Activated CD8-positive, alpha-beta T cell treated with anti-CD3 and anti-CD28 coated beads, Interleukin-2, amount 10 ng/mL, durations not matched to agents 7 days and 5 days (primary cell): Measurements from ENCODE around the gene SLC6A6. TPM values are rescaled to one million over a fixed set of nuclear protein-coding genes. Genes with fewer than 3 reads are reported as not detected.

ENCODE experiments used
- ATAC-seq: fragments of 150-1000 bp; cut with Tn5 transposase; one replicate; pipeline ENCODE4 v1.10.0; 2021; ENCODE audit warnings: moderate library complexity
- CTCF ChIA-PET: fragments of 350-600 bp; sonication (Branson Sonifier 250); formaldehyde crosslinking; loops from one replicate; lab custom pipeline; 2021; ENCODE audit warnings: antibody characterized with exemption; lab: Charles Lee
- POLR2A ChIA-PET: fragments of 350-600 bp; sonication (Branson Sonifier 250); formaldehyde crosslinking; loops from one replicate; lab custom pipeline; 2021; ENCODE audit warnings: antibody characterized with exemption; lab: Charles Lee
- DNase-seq: peaks from one replicate; pipeline ENCODE4 v3.0.0-alpha.2; 2020
- H3K27ac Mint-ChIP-seq: one replicate; pipeline ENCODE4 v1.8.0; 2021; ENCODE audit warnings: mild to moderate bottlenecking, mixed read lengths
- H3K27me3 Mint-ChIP-seq: one replicate; pipeline ENCODE4 v1.8.0; 2021; ENCODE audit warnings: low read depth, mixed read lengths
- H3K36me3 Mint-ChIP-seq: one replicate; pipeline ENCODE4 v1.8.0; 2021; ENCODE audit warnings: low read depth, mixed read lengths
- H3K4me1 Mint-ChIP-seq: one replicate; pipeline ENCODE4 v1.8.0; 2021; ENCODE audit warnings: low read depth, mixed read lengths
- H3K4me3 Mint-ChIP-seq: one replicate; pipeline ENCODE4 v1.8.0; 2021; ENCODE audit warnings: mild to moderate bottlenecking, mixed read lengths
- H3K9me3 Mint-ChIP-seq: one replicate; pipeline ENCODE4 v1.8.0; 2022; ENCODE audit warnings: mixed read lengths; ENCODE audit not compliant: insufficient read depth
- total RNA-seq, 2 experiments: library from RNA; stranded (reverse); gene quantifications; one replicate each; pipeline ENCODE4 v1.2.3, GENCODE V29; 2021

SLC6A6 gene
- total RNA-seq, 2 experiments from 2014 or later, result 36.8 to 37.9 TPM

GRCh38 chr3:14375192-14375591 is 27.2 kb upstream of the SLC6A6 start:
- DNase-seq (no peak), ATAC-seq (no peak)
- Mint-ChIP-seq H3K4me1 (peaks cover 34% of the 10 kb centered on the region), H3K36me3 (no peaks in the 10 kb centered on the region), H3K4me3 (no peak overlapping the region), H3K27me3 (peaks cover 4% of the 10 kb centered on the region), H3K27ac (no peak overlapping the region), H3K9me3 (peaks cover 4% of the 10 kb centered on the region)
- ChIA-PET CTCF (interaction anchor here (1.4 kb wide), 1 partner anchor 90 kb away, joined by 4 read pairs; no protein-coding TSS in a partner anchor), POLR2A (no interaction called here)

DNA sequence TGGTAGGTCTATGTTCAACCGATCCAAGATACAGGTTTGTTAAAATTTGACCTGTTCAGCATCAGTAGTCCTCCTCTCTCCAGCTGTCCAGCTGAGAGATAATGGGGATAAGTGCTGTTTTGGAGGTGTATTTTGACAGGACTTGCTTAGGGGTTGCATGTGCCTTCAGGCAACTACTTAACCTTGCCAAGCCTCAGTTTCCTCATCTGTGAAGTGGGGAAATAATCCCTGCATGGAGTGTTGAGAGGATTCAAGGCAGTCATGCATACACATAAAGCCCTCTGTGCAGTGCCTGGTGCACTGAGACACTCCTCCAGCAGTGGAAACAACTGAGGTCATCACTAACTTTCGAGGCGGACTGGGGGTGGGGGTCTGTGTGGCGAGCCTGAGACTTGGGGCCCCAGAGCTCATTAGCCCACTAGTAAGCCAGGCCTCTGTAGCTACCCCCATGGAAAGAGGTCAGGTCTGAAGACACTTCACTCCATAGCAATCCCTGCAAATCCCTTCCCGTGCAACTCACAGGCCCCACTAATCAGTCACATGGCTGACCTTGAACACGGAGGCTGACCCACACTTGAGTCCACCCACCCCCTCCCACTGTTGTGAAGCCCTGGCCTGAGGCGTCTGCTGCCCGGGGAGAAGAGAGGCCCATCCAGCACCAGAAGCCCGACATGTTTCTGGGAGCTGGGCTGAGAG is 25.9 kb upstream of the SLC6A6 start:
- DNase-seq (no peak), ATAC-seq (no peak)
- peaks cover 39% of the 10 kb centered on the region for H3K4me1 Mint-ChIP-seq
- peaks cover 4% of the 10 kb centered on the region for H3K9me3 Mint-ChIP-seq
- POLR2A ChIA-PET, result interaction anchor here (2.7 kb wide), 1 partner anchor 26 kb away, joined by 7 read pairs; the partner anchor contains the start of gene SLC6A6
- H3K27ac Mint-ChIP-seq, result peak overlapping the region; percentile 52
- H3K4me3 Mint-ChIP-seq, result no peak overlapping the region
- no peaks in the 10 kb centered on the region for H3K36me3 Mint-ChIP-seq
- CTCF ChIA-PET, result interaction anchor here (1.3 to 1.7 kb wide), 3 partner anchors 89 to 173 kb away, joined by 3 to 4 read pairs (median 3); no protein-coding TSS in a partner anchor
- H3K27me3 Mint-ChIP-seq, result peaks cover 7% of the 10 kb centered on the region

DNA sequence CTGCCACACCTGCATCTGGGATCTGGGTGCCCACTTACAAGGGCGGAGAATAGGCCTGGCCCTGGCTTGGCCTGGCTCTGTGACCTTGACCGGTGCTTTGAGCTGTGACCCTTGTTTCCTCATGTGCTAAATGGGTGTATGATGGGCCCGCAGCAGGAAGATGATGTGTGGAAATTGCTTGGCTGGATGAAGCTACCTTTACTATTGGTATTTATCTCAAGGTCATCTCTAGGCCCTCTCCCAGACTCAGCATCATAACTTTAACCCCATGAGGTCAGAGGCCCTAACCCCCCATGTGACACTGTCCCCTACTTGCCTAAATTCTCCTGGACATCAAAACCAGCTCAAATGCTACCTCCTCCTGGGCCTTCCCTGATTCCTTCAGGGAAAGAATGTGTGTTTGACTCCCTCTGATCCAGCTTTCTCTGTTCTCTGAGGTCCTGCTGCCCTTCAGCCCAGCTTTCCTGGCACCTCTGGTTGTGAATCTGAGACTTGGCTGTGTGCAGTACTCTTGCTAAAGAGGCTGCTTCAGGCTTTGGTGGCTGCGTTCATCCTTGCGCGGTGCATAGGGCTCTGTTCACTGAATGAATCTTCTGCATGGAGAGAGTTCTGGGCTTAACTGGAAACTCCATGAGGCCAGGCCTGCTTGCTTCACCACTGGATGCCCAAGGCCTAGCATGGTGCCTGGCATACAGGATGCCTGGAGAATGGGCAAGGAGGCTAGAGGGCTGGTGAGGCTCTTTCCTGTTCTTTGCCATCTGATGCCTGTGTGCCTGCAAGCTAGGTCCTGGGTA is 25.2 kb upstream of the SLC6A6 start:
- H3K36me3 Mint-ChIP-seq, result no peaks in the 10 kb centered on the region
- ChIA-PET POLR2A (interaction anchor here (1.9 to 2.7 kb wide), 2 partner anchors 25 to 54 kb away, joined by 5 to 7 read pairs; partner anchors contain the start of gene SLC6A6), CTCF (interaction anchor here (1.3 to 1.7 kb wide), 2 partner anchors 117 to 174 kb away, joined by 3 read pairs; no protein-coding TSS in a partner anchor)
- peaks cover 7% of the 10 kb centered on the region for H3K27me3 Mint-ChIP-seq
- peaks cover 40% of the 10 kb centered on the region for H3K4me1 Mint-ChIP-seq
- peak overlapping the region; percentile 92 for H3K27ac Mint-ChIP-seq
- no peak for DNase-seq
- no peak overlapping the region for H3K4me3 Mint-ChIP-seq
- peaks cover 4% of the 10 kb centered on the region for H3K9me3 Mint-ChIP-seq
- ATAC-seq, result no peak

DNA sequence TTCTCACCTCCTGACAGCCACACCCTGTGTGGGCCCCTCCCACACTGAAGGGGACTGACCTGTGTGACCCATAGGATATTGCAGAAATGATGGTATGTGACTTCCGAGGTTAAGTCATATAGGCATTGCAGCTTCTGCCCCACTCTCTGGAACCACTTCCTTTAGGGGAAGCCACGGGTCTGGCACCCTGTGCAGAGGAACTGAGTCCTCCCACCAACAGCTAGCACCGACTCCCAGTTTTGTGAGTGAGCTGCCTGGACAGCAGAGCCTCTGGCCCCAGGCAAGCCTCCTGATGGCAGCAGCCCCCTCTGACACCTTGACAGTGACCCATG is 24.6 kb upstream of the SLC6A6 start:
- ChIA-PET CTCF (interaction anchor here (1.3 to 1.7 kb wide), 3 partner anchors 9 to 174 kb away, joined by 3 to 6 read pairs (median 3); no protein-coding TSS in a partner anchor), POLR2A (interaction anchor here (1.5 to 2.7 kb wide), 3 partner anchors 9 to 54 kb away, joined by 5 to 7 read pairs (median 6); partner anchors contain the start of gene SLC6A6)
- ATAC-seq (peak; percentile 93), DNase-seq (peak; percentile 77)
- Mint-ChIP-seq H3K9me3 (peaks cover 4% of the 10 kb centered on the region), H3K4me3 (peak overlapping the region; percentile 30), H3K4me1 (peaks cover 40% of the 10 kb centered on the region), H3K27me3 (peaks cover 5% of the 10 kb centered on the region), H3K27ac (peak overlapping the region; percentile 92), H3K36me3 (no peaks in the 10 kb centered on the region)

DNA sequence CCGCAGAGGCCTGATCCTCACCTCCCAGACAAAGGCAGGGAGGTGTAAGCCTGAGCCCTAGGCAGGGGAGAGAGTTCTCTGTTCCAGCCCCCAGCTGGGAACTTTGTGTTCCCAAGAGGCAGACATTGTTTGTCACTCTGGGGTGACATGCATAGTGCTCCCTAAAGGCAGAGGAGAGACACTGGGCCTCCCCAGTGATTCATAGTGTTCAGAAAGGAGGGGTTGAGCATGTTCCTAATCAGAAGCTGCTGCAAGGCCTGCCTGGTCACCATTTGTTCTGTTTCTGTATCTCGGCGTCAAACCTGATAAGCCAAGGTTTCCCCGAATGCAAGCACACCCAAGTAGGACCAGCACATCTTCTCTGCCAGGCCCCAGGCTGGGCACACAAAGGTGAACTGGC is 24.0 kb upstream of the SLC6A6 start:
- POLR2A ChIA-PET, result interaction anchor here (0.9 to 2.7 kb wide), 4 partner anchors 9 to 53 kb away, joined by 4 to 7 read pairs (median 6); partner anchors contain the start of gene SLC6A6

GRCh38 chr3:14379843-14380242 is 22.6 kb upstream of the SLC6A6 start:
- CTCF ChIA-PET, result interaction anchor here (1.0 kb wide), 1 partner anchor 89 kb away, joined by 3 read pairs; no protein-coding TSS in a partner anchor
- POLR2A ChIA-PET, result no interaction called here
- Mint-ChIP-seq H3K9me3 (peaks cover 4% of the 10 kb centered on the region), H3K27ac (no peak overlapping the region), H3K4me1 (peaks cover 43% of the 10 kb centered on the region), H3K4me3 (no peak overlapping the region), H3K36me3 (no peaks in the 10 kb centered on the region), H3K27me3 (peaks cover 2% of the 10 kb centered on the region)
- ATAC-seq, result no peak
- DNase-seq, result no peak

More for the DNA sequence above, 24.0 kb upstream of the SLC6A6 start:
- ATAC-seq (no peak), DNase-seq (no peak)
- Mint-ChIP-seq H3K27ac (peak overlapping the region; percentile 92), H3K36me3 (no peaks in the 10 kb centered on the region), H3K9me3 (peaks cover 4% of the 10 kb centered on the region), H3K4me1 (peaks cover 40% of the 10 kb centered on the region), H3K27me3 (peaks cover 2% of the 10 kb centered on the region), H3K4me3 (no peak overlapping the region)
- CTCF ChIA-PET, result interaction anchor here (1.5 kb wide), 1 partner anchor 9 kb away, joined by 6 read pairs; no protein-coding TSS in a partner anchor

GRCh38 chr3:14386254-14386653 is 16.2 kb upstream of the SLC6A6 start:
- ChIA-PET CTCF (interaction anchor here (0.9 to 2.7 kb wide), 2 partner anchors 8 to 124 kb away, joined by 3 to 6 read pairs; no protein-coding TSS in a partner anchor), POLR2A (interaction anchor here (0.6 kb wide), 1 partner anchor 101 kb away, joined by 3 read pairs; no protein-coding TSS in a partner anchor)
- Mint-ChIP-seq H3K4me1 (peaks cover 9% of the 10 kb centered on the region), H3K27me3 (peaks cover 35% of the 10 kb centered on the region), H3K36me3 (no peaks in the 10 kb centered on the region), H3K4me3 (no peak overlapping the region), H3K9me3 (no peaks in the 10 kb centered on the region), H3K27ac (no peak overlapping the region)
- ATAC-seq (no peak), DNase-seq (no peak)

DNA sequence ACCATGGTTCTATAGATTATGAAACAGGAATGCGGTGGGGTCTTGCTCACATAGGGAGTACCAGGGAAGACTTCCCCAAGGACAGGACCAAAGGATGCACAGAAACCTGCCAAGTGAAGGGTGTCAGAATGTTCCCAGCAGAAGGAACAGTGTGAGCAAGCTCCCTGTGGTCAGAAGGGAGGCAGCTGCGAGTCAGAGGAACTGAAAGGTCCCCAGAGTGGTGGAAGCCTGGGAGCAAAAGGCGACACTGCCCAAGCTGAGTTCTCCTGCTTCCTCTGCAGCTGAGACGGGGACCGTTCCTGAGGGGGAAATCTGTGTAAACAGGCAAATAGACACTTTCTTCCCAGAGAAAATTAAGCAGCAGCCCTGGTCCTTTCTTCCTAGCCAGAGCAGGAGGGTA is 14.2 kb upstream of the SLC6A6 start:
- peaks cover 3% of the 10 kb centered on the region for H3K4me1 Mint-ChIP-seq
- ChIA-PET CTCF (interaction anchor here (2.7 kb wide), 1 partner anchor 10 kb away, joined by 6 read pairs; no protein-coding TSS in a partner anchor), POLR2A (no interaction called here)
- DNase-seq (no peak), ATAC-seq (no peak)
- H3K36me3 Mint-ChIP-seq, result no peaks in the 10 kb centered on the region
- H3K9me3 Mint-ChIP-seq, result no peaks in the 10 kb centered on the region
- H3K27me3 Mint-ChIP-seq, result peaks cover 38% of the 10 kb centered on the region
- H3K4me3 Mint-ChIP-seq, result no peak overlapping the region
- H3K27ac Mint-ChIP-seq, result no peak overlapping the region

- no peaks in the 10 kb centered on the region for H3K4me1 Mint-ChIP-seq
- H3K27ac Mint-ChIP-seq, result no peak overlapping the region
- ChIA-PET POLR2A (no interaction called here), CTCF (no interaction called here)
- no peak for DNase-seq
- peaks cover 38% of the 10 kb centered on the region for H3K27me3 Mint-ChIP-seq
- ATAC-seq, result no peak
- H3K36me3 Mint-ChIP-seq, result no peaks in the 10 kb centered on the region
- H3K9me3 Mint-ChIP-seq, result no peaks in the 10 kb centered on the region
- no peak overlapping the region for H3K4me3 Mint-ChIP-seq
Observed at GRCh38 chr3:14389166-14389606, 13.2 kb upstream of the SLC6A6 start.

DNA sequence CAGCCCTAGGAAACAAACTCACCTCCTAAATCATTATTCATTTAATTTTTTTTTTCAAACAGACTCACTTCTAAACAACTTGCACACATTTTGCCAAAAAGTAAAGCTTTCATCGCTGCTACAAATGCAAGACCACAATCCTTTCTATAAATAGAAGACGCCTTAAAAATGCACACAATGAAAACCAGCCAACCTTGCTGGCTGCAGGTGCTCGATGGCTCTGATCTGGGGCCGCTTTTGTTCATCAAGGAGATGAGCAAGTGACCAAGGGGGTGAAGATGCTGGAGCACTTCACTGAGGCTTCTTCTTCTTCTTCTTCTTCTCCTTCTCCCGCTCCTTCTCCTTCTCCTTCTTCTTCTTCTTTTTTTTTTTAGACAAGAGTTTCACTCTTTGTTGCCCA is 12.7 kb upstream of the SLC6A6 start:
- ChIA-PET CTCF (no interaction called here), POLR2A (no interaction called here)
- no peak overlapping the region for H3K27ac Mint-ChIP-seq
- no peaks in the 10 kb centered on the region for H3K36me3 Mint-ChIP-seq
- ATAC-seq (no peak), DNase-seq (no peak)
- H3K27me3 Mint-ChIP-seq, result peaks cover 38% of the 10 kb centered on the region
- H3K4me3 Mint-ChIP-seq, result no peak overlapping the region
- no peaks in the 10 kb centered on the region for H3K9me3 Mint-ChIP-seq
- H3K4me1 Mint-ChIP-seq, result no peaks in the 10 kb centered on the region

GRCh38 chr3:14391033-14391432 is 11.4 kb upstream of the SLC6A6 start:
- DNase-seq (no peak), ATAC-seq (no peak)
- H3K27ac Mint-ChIP-seq, result no peak overlapping the region
- H3K4me3 Mint-ChIP-seq, result no peak overlapping the region
- H3K27me3 Mint-ChIP-seq, result peaks cover 28% of the 10 kb centered on the region
- H3K36me3 Mint-ChIP-seq, result no peaks in the 10 kb centered on the region
- ChIA-PET CTCF (no interaction called here), POLR2A (interaction anchor here (1.6 kb wide), 1 partner anchor 13 kb away, joined by 4 read pairs; no protein-coding TSS in a partner anchor)
- H3K4me1 Mint-ChIP-seq, result peaks cover 2% of the 10 kb centered on the region
- no peaks in the 10 kb centered on the region for H3K9me3 Mint-ChIP-seq
